GM19395 (cell line): ENCODE data around the gene KCTD4.

Experiments used
- ATAC-seq: cut with Tn5 transposase; IDR thresholded peaks from one replicate; pipeline ENCODE4 v1.9.1; 2021; ENCODE audit warnings: mild to moderate bottlenecking, moderate library complexity; ENCODE audit not compliant: unreplicated experiment

KCTD4 gene

GRCh38 chr13:45179428-45179827, 21.4 kb downstream of the KCTD4 start:
- no peak for ATAC-seq

- ATAC-seq = no peak
Measured at GRCh38 chr13:45178349-45179162, 22.3 kb downstream of the KCTD4 start.

GRCh38 chr13:45174478-45174877, 26.4 kb downstream of the KCTD4 start:
- no peak for ATAC-seq

- no peak for ATAC-seq
Measured at GRCh38 chr13:45168555-45168930, 32.3 kb downstream of the KCTD4 start.

GRCh38 chr13:45167611-45168554, 33.0 kb downstream of the KCTD4 start:
- ATAC-seq = no peak

- no peak for ATAC-seq
Measured at GRCh38 chr13:45166858-45167257, 34.0 kb downstream of the KCTD4 start.

GRCh38 chr13:45162821-45163220, 38.0 kb downstream of the KCTD4 start:
- no peak for ATAC-seq

GRCh38 chr13:45162194-45162593, 38.7 kb downstream of the KCTD4 start:
- no peak for ATAC-seq

- no peak for ATAC-seq
Measured at GRCh38 chr13:45156565-45157361, 44.1 kb downstream of the KCTD4 start.

GRCh38 chr13:45149964-45150363, 50.9 kb downstream of the KCTD4 start:
- ATAC-seq = no peak

- ATAC-seq = no peak
Measured at GRCh38 chr13:45143346-45143751, 57.5 kb downstream of the KCTD4 start.
